Left lung (tissue), 10 donors: ENCODE data around the gene TASP1. TPM values are rescaled to one million over a fixed set of nuclear protein-coding genes. Genes with fewer than 3 reads are reported as not detected.

Experiments used
- ATAC-seq: fragments of 200-7000 bp; cut with Tn5 transposase; one replicate; pipeline ENCODE4 v1.9.1; 2020; ENCODE audit warnings: moderate library complexity
- DNase-seq, 4 donors: peaks; one replicate each; pipeline ENCODE4 v3.0.0-alpha.2; 2013 to 2020
- H3K27ac ChIP-seq, 2 donors: fragments of 200-600 bp; sonication (generic) in 1 of 2; one replicate each; pipeline versions ENCODE4 v1.5.0 to v1.8.0; 2020 to 2021
- H3K27me3 ChIP-seq, 2 donors: fragments of 200-600 bp; sonication (generic) in 1 of 2; one replicate each; pipeline versions ENCODE4 v1.5.0 to v1.8.0; 2020 to 2021
- H3K36me3 ChIP-seq, 2 donors: fragments of 200-600 bp; sonication (generic) in 1 of 2; one replicate each; pipeline versions ENCODE4 v1.5.0 to v1.8.0; 2020 to 2021
- H3K4me1 ChIP-seq, 2 donors: fragments of 200-600 bp; one replicate each; pipeline ENCODE4 v1.8.0; 2021
- H3K4me3 ChIP-seq, 2 donors: fragments of 200-600 bp; sonication (generic) in 1 of 2; one replicate each; pipeline versions ENCODE4 v1.5.0 to v1.8.0; 2020 to 2021; ENCODE audit warnings: mild to moderate bottlenecking in 1 of 2
- H3K9me3 ChIP-seq, 2 donors: fragments of 200-600 bp; sonication (generic) in 1 of 2; one replicate each; pipeline versions ENCODE4 v1.5.0 to v1.8.0; 2020 to 2021
- CTCF ChIP-seq, 2 donors: fragments of 200-600 bp; sonication (generic) in 1 of 2; IDR thresholded peaks; one replicate each; pipeline versions ENCODE4 v1.5.0 to v1.8.0; 2021; ENCODE audit warnings: antibody characterized with exemption in 2 of 2
- intact Hi-C, 2 donors: fragments of 100-400 bp; cut with DNase I; formaldehyde crosslinking; loops; one replicate each; pipeline versions ENCODE4 v1.11.2 to v1.14.2; 2022
- polyA plus RNA-seq, 6 donors: library from polyadenylated mRNA; unstranded; fragments of 120-200 nt; gene quantifications; one replicate each; pipeline ENCODE4 v1.2.1, GENCODE V29; 2013; ENCODE audit not compliant: insufficient read length in 6 of 6
- total RNA-seq, 2 donors: library from RNA; stranded (reverse); fragmentation: NEBNext Ultra II Directional; extraction: Animal tissue kit (Norgen Biotek cat#: 25700); gene quantifications; one replicate each; pipeline ENCODE4 v1.2.1, GENCODE V29; 2021
- donor health status: DM: no; HTN: yes; CAD: no.
- donor health status: DM: no; HTN: no; CAD: no.

TASP1 gene
- total and polyA plus RNA-seq, 8 donors = 12.9 to 19.9 (median 17.3) TPM

- H3K9me3 ChIP-seq = no peaks in the 10 kb centered on the region
- H3K36me3 ChIP-seq = no peaks in the 10 kb centered on the region
- TF ChIP-seq CTCF (IDR thresholded peaks at IDR 0.05) = no peak
- ATAC-seq (no peak), DNase-seq (no peak)
- H3K4me3 ChIP-seq = no peak overlapping the region
- peaks cover 0 to 9% of the 10 kb centered on the region in 2 donors for H3K27me3 ChIP-seq
- H3K4me1 ChIP-seq = no peaks in the 10 kb centered on the region
- no peak overlapping the region for H3K27ac ChIP-seq
- intact Hi-C loops = no loop called here
These were observed 34.0 kb upstream of the TASP1 start for GRCh38 chr20:13672690-13673089.

- no peaks in the 10 kb centered on the region for H3K4me1 ChIP-seq
- peaks cover 0 to 9% of the 10 kb centered on the region in 2 donors for H3K27me3 ChIP-seq
- intact Hi-C loops = no loop called here
- ATAC-seq = peak; percentile 52
- peak overlapping the region in 1 of 2 donors; percentile 74 for H3K27ac ChIP-seq
- H3K36me3 ChIP-seq = no peaks in the 10 kb centered on the region
- H3K9me3 ChIP-seq = no peaks in the 10 kb centered on the region
- H3K4me3 ChIP-seq = no peak overlapping the region
- TF ChIP-seq CTCF (IDR thresholded peaks at IDR 0.05) = no peak
- no peak for DNase-seq
These were observed 33.2 kb upstream of the TASP1 start for GRCh38 chr20:13671916-13672378.

GRCh38 chr20:13671512-13671911 lies 32.8 kb upstream of the TASP1 start:
- Histone ChIP-seq H3K36me3 (no peaks in the 10 kb centered on the region), H3K4me3 (no peak overlapping the region), H3K9me3 (no peaks in the 10 kb centered on the region), H3K4me1 (no peaks in the 10 kb centered on the region), H3K27ac (peak overlapping the region in 1 of 2 donors; percentile 74), H3K27me3 (peaks cover 0 to 9% of the 10 kb centered on the region in 2 donors)
- intact Hi-C loops = no loop called here
- no peak for ATAC-seq
- no peak for DNase-seq
- TF ChIP-seq CTCF (IDR thresholded peaks at IDR 0.05) = no peak

GRCh38 chr20:13670160-13670559 lies 31.4 kb upstream of the TASP1 start:
- Histone ChIP-seq H3K27ac (no peak overlapping the region), H3K36me3 (no peaks in the 10 kb centered on the region), H3K9me3 (no peaks in the 10 kb centered on the region), H3K4me1 (no peaks in the 10 kb centered on the region), H3K4me3 (no peak overlapping the region), H3K27me3 (peaks cover 0 to 9% of the 10 kb centered on the region in 2 donors)
- no peak for DNase-seq
- no peak for ATAC-seq
- no peak for TF ChIP-seq CTCF (IDR thresholded peaks at IDR 0.05)
- intact Hi-C loops = no loop called here

- H3K36me3 ChIP-seq = no peaks in the 10 kb centered on the region
- TF ChIP-seq CTCF (IDR thresholded peaks at IDR 0.05) = no peak
- DNase-seq (no peak), ATAC-seq (no peak)
- H3K27me3 ChIP-seq = peaks cover 0 to 3% of the 10 kb centered on the region in 2 donors
- intact Hi-C loops = no loop called here
- H3K27ac ChIP-seq = no peak overlapping the region
- H3K9me3 ChIP-seq = no peaks in the 10 kb centered on the region
- H3K4me3 ChIP-seq = no peak overlapping the region
- H3K4me1 ChIP-seq = no peaks in the 10 kb centered on the region
These were observed 27.1 kb upstream of the TASP1 start for GRCh38 chr20:13665709-13666395.
